SU-DHL-6 (cell line): ENCODE results near the gene ARHGAP44.

ENCODE experiments used
- H2AFZ ChIP-seq: fragments of 200-600 bp; sonication (generic); 2 replicates; pipeline ENCODE4 v1.6.1; 2014; ENCODE audit warnings: low read depth, mild to moderate bottlenecking, moderate library complexity, mixed read lengths, antibody characterized with exemption, low read length; ENCODE audit not compliant: severe bottlenecking
- H3F3A ChIP-seq: fragments of 200-600 bp; shearing (Covaris generic); 2 replicates; pipeline ENCODE4 v1.6.0; 2016; ENCODE audit warnings: antibody characterized with exemption, mild to moderate bottlenecking; ENCODE audit not compliant: insufficient read depth
- H3K27ac ChIP-seq: fragments of 200-600 bp; sonication (generic); 2 replicates; pipeline ENCODE4 v1.5.1; 2016; ENCODE audit warnings: low read depth, mild to moderate bottlenecking, low read length, moderate library complexity, mixed read lengths
- H3K27me3 ChIP-seq: fragments of 200-600 bp; sonication (generic), shearing (Covaris generic); 2 replicates; pipeline ENCODE4 v1.6.0; 2014; ENCODE audit warnings: mild to moderate bottlenecking, low read length
- H3K36me3 ChIP-seq: fragments of 200-600 bp; sonication (generic); 2 replicates; pipeline ENCODE4 v1.6.1; 2014; ENCODE audit warnings: mild to moderate bottlenecking, low read length, mixed read lengths
- H3K4me2 ChIP-seq: fragments of 300-600, 200-600 bp; shearing (Covaris generic), sonication (generic); 2 replicates; pipeline ENCODE4 v1.6.0; 2014; ENCODE audit warnings: low read length, low read depth, mild to moderate bottlenecking; ENCODE audit not compliant: poor library complexity, severe bottlenecking
- H3K4me3 ChIP-seq: fragments of 200-600 bp; sonication (generic); 2 replicates; pipeline ENCODE4 v1.5.1; 2014; ENCODE audit warnings: antibody characterized with exemption, low read length, mild to moderate bottlenecking, mixed read lengths; ENCODE audit not compliant: insufficient read depth, poor library complexity, severe bottlenecking
- H3K79me2 ChIP-seq: fragments of 200-600 bp; sonication (generic); 2 replicates; pipeline ENCODE4 v1.6.1; 2014; ENCODE audit warnings: mild to moderate bottlenecking, low read length, moderate library complexity; ENCODE audit not compliant: insufficient read depth
- H3K9ac ChIP-seq: fragments of 200-600 bp; sonication (generic); 2 replicates; pipeline ENCODE4 v1.7.0; 2014; ENCODE audit warnings: mild to moderate bottlenecking, low read length
- H3K9me2 ChIP-seq: fragments of 200-600 bp; sonication (generic); replicated peaks from 2 replicates; pipeline ENCODE4 v1.6.1; 2014; ENCODE audit warnings: low read length; ENCODE audit not compliant: insufficient read depth
- H3K9me3 ChIP-seq: fragments of 200-600 bp; sonication (generic); 2 replicates; pipeline ENCODE4 v1.6.1; 2014; ENCODE audit warnings: low read length, mixed read lengths; ENCODE audit not compliant: insufficient read depth
- H4K20me1 ChIP-seq: fragments of 200-600 bp; sonication (generic); 2 replicates; pipeline ENCODE4 v1.6.1; 2014; ENCODE audit warnings: low read depth, mild to moderate bottlenecking, antibody characterized with exemption, low read length, moderate library complexity, mixed read lengths
- EZH2phosphoT487 ChIP-seq: fragments of 200-600 bp; sonication (generic), shearing (Covaris generic); conservative IDR thresholded peaks from 2 replicates; pipeline ENCODE4 v1.6.1; 2018; ENCODE audit warnings: mild to moderate bottlenecking, antibody characterized with exemption, low read length, moderate library complexity, mixed read lengths
- TF ChIP-seq, protein P1 (sequence below): fragments of 200-600 bp; sonication (generic); IDR thresholded peaks from one replicate; pipeline ENCODE4 v1.5.1; 2017; ENCODE audit warnings: antibody characterized with exemption, mild to moderate bottlenecking, low read length, moderate library complexity; ENCODE audit not compliant: insufficient read depth, poor library complexity, severe bottlenecking

ARHGAP44 gene

GRCh38 chr17:13014801-13015200 is 225.5 kb downstream of the ARHGAP44 start:
- Histone ChIP-seq H3K9me2 (no peaks in the 10 kb centered on the region), H3K79me2 (peaks cover 29% of the 10 kb centered on the region), H2AFZ (no peak overlapping the region), H3K27ac (no peak overlapping the region), H3K36me3 (peaks cover 19% of the 10 kb centered on the region), H3K9ac (no peak overlapping the region), H3K27me3 (no peaks in the 10 kb centered on the region), H4K20me1 (no peaks in the 10 kb centered on the region; the same call in 1 of the 2 replicates), H3K4me3 (no peak overlapping the region), H3K4me2 (no peak overlapping the region), H3F3A (no peaks in the 10 kb centered on the region), H3K9me3 (no peaks in the 10 kb centered on the region)
- TF ChIP-seq, protein P1, sequence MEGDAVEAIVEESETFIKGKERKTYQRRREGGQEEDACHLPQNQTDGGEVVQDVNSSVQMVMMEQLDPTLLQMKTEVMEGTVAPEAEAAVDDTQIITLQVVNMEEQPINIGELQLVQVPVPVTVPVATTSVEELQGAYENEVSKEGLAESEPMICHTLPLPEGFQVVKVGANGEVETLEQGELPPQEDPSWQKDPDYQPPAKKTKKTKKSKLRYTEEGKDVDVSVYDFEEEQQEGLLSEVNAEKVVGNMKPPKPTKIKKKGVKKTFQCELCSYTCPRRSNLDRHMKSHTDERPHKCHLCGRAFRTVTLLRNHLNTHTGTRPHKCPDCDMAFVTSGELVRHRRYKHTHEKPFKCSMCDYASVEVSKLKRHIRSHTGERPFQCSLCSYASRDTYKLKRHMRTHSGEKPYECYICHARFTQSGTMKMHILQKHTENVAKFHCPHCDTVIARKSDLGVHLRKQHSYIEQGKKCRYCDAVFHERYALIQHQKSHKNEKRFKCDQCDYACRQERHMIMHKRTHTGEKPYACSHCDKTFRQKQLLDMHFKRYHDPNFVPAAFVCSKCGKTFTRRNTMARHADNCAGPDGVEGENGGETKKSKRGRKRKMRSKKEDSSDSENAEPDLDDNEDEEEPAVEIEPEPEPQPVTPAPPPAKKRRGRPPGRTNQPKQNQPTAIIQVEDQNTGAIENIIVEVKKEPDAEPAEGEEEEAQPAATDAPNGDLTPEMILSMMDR = no peak
- no peak for TF ChIP-seq EZH2phosphoT487

GRCh38 chr17:13016881-13017654 is 227.8 kb downstream of the ARHGAP44 start:
- Histone ChIP-seq H3K27ac (peak overlapping the region; percentile 43), H2AFZ (peak overlapping the region; percentile 17), H3K9me3 (no peaks in the 10 kb centered on the region), H3K27me3 (no peaks in the 10 kb centered on the region), H3K79me2 (peaks cover 25% of the 10 kb centered on the region), H3F3A (no peaks in the 10 kb centered on the region), H3K9me2 (no peaks in the 10 kb centered on the region), H3K4me3 (peak overlapping the region; percentile 72), H3K36me3 (peaks cover 19% of the 10 kb centered on the region), H3K4me2 (peak overlapping the region; percentile 91), H4K20me1 (no peaks in the 10 kb centered on the region; the same call in 1 of the 2 replicates), H3K9ac (peak overlapping the region; percentile 75)
- TF ChIP-seq, protein P1 = no peak
- TF ChIP-seq EZH2phosphoT487 = no peak

- no peaks in the 10 kb centered on the region for H3K27me3 ChIP-seq
- peak within 1 kb of the TSS; percentile 83 for H3K4me3 ChIP-seq
- no peak for TF ChIP-seq EZH2phosphoT487
- TF ChIP-seq, protein P1 = no peak
These were observed 228.6 kb downstream of the ARHGAP44 start, which contains the start of gene ELAC2 for GRCh38 chr17:13017655-13018459. TSS of gene ELAC2 (minus strand) at chr17:13018027. CDS start at chr17:13017947, 80 bp downstream.

More at GRCh38 chr17:13017655-13018459, 228.6 kb downstream of the ARHGAP44 start, which contains the start of gene ELAC2:
- no peaks in the 10 kb centered on the region for H3K9me3 ChIP-seq
- H3K27ac ChIP-seq = peak within 1 kb of the TSS; percentile 43
- peaks cover 22% of the 10 kb centered on the region for H3K79me2 ChIP-seq
- H4K20me1 ChIP-seq = no peaks in the 10 kb centered on the region
- H3F3A ChIP-seq = no peaks in the 10 kb centered on the region
- H3K9ac ChIP-seq = peak within 1 kb of the TSS; percentile 75
- H3K9me2 ChIP-seq = no peaks in the 10 kb centered on the region
- H3K36me3 ChIP-seq = peaks cover 19% of the 10 kb centered on the region
- peak within 1 kb of the TSS; percentile 91 for H3K4me2 ChIP-seq
- peak within 1 kb of the TSS; percentile 76 for H2AFZ ChIP-seq
